Measurements from ENCODE around the gene ZNF12. TPM values are rescaled to one million over a fixed set of nuclear protein-coding genes. Genes with fewer than 3 reads are reported as not detected.
A peak's percentile ranks its signal among the peaks of the same experiment; 100 is the strongest.

Gene ZNF12
- total and polyA plus RNA-seq, 2 donors (not counting 1 experiment from before 2014, with no cell fraction given) = 15.9 to 17.8 TPM

GRCh38 chr7:6639032-6639431 lies 67.7 kb downstream of the ZNF12 start:
- Histone ChIP-seq H3K4me3 (replicated peaks in 1 of 4; ENCODE audit: control extremely low read depth in 1 of 4, insufficient read depth in 1 of 4, low read depth in 3 of 4, low read length in 4 of 4) (peak overlapping the region in 1 of 4 experiments; percentile 72), H3K9me3 (ENCODE audit: control insufficient read depth, insufficient read depth, low read depth, low read length) (no peaks in the 10 kb centered on the region), H2AFZ (ENCODE audit: low read length) (no peak overlapping the region), H3K27ac (ENCODE audit: insufficient read depth, low read length) (no peak overlapping the region), H3K4me1 (ENCODE audit: control insufficient read depth, extremely low read depth, insufficient read depth, low read length) (no peaks in the 10 kb centered on the region), H3K79me2 (ENCODE audit: control insufficient read depth, insufficient read depth, low read length) (peaks cover 25% of the 10 kb centered on the region), H3K27me3 (ENCODE audit: control insufficient read depth, insufficient read depth, low read length) (no peaks in the 10 kb centered on the region), H3K36me3 (ENCODE audit: control insufficient read depth, insufficient read depth, low read length) (peaks cover 12% of the 10 kb centered on the region), H3K4me2 (ENCODE audit: extremely low read depth, insufficient read depth, low read length) (peak overlapping the region; percentile 90), H3K9ac (ENCODE audit: insufficient read depth, low read length) (no peak overlapping the region), H4K20me1 (ENCODE audit: control insufficient read depth, extremely low read depth, insufficient read depth, low read length) (no peaks in the 10 kb centered on the region)
- no peak for DNase-seq (ENCODE audit: low read depth in 2 of 2)
- TF ChIP-seq EZH2 (IDR thresholded peaks at IDR 0.05; ENCODE audit: low read length, missing control alignments) (no peak), CTCF (conservative IDR thresholded peaks at IDR 0.05 in 1 of 2, IDR thresholded peaks at IDR 0.05 in 1 of 2; ENCODE audit: low read depth in 1 of 2, low read length in 2 of 2) (no peak)

Other genes with a start within 250 kb of the ZNF12 start
- 130 and 177 TPM in 2 replicates for gene KDELR2, start 222.8 kb downstream of the ZNF12 start, total RNA-seq
- gene KDELR2, start 222.8 kb downstream of the ZNF12 start, polyA plus RNA-seq = 281 and 365 TPM in 2 replicates
- gene GRID2IP, start 155.5 kb downstream of the ZNF12 start, total RNA-seq = not detected in 2 replicates
- gene GRID2IP, start 155.5 kb downstream of the ZNF12 start, polyA plus RNA-seq = not detected in 2 replicates
- gene ZDHHC4, start 129.5 kb downstream of the ZNF12 start, total RNA-seq = 65.2 and 72.7 TPM in 2 replicates
- gene ZDHHC4, start 129.5 kb downstream of the ZNF12 start, polyA plus RNA-seq = 67.7 and 89.5 TPM in 2 replicates
- 7.1 and 9.0 TPM in 2 replicates for gene INTS15, start 116.9 kb downstream of the ZNF12 start, total RNA-seq
- gene INTS15, start 116.9 kb downstream of the ZNF12 start, polyA plus RNA-seq = 11.7 and 18.3 TPM in 2 replicates
- 0.66 and 4.4 TPM in 2 replicates for gene ZNF853, start 91.3 kb downstream of the ZNF12 start, total RNA-seq
- 0.05 and 0.43 TPM in 2 replicates for gene ZNF853, start 91.3 kb downstream of the ZNF12 start, polyA plus RNA-seq
- gene ZNF316, start 69.6 kb downstream of the ZNF12 start, total RNA-seq = 13.0 and 13.9 TPM in 2 replicates
- 4.5 and 5.1 TPM in 2 replicates for gene ZNF316, start 69.6 kb downstream of the ZNF12 start, polyA plus RNA-seq
- 0.51 and 0.66 TPM in 2 replicates for gene RSPH10B2, start 47.2 kb upstream of the ZNF12 start, total RNA-seq
- 0.02 TPM in 1 of 2 replicates, not detected in the other for gene RSPH10B2, start 47.2 kb upstream of the ZNF12 start, polyA plus RNA-seq
- 40.1 and 44.4 TPM in 2 replicates for gene CCZ1B, start 119.3 kb upstream of the ZNF12 start, total RNA-seq
- 45.0 and 49.6 TPM in 2 replicates for gene CCZ1B, start 119.3 kb upstream of the ZNF12 start, polyA plus RNA-seq

All from fibroblast of lung (primary cell).